HCT116 (cell line): Measurements from ENCODE around the gene GPRC5D. TPM values are rescaled to one million over a fixed set of nuclear protein-coding genes. Genes with fewer than 3 reads are reported as not detected.

Experiments
- ATAC-seq: fragments of 200-7000 bp; cut with Tn5 transposase; 2 replicates; pipeline ENCODE4 v1.9.1; 2020; ENCODE audit warnings: mild to moderate bottlenecking, moderate library complexity
- BruUV-seq: library from RNA; stranded (reverse); fragments of 400-500 nt; replicated peaks from 2 replicates; lab custom pipeline; 2021; lab: Mats Ljungman, UMichigan
- CTCF ChIA-PET: fragments of 300-600 bp; sonication (Branson Sonifier 250); formaldehyde crosslinking; loops from one replicate; lab custom pipeline; 2021; ENCODE audit warnings: antibody characterized with exemption; lab: Charles Lee
- POLR2A ChIA-PET: fragments of 300-600, 350-600 bp; sonication (Branson Sonifier 250); formaldehyde crosslinking; loops from one replicate; lab custom pipeline; 2021; ENCODE audit warnings: antibody characterized with exemption; lab: Charles Lee
- RAD21 ChIA-PET, 2 experiments: fragments of 300-600 bp; sonication (Branson Sonifier 250); formaldehyde crosslinking; loops; one replicate each; lab custom pipeline; 2023; ENCODE audit warnings: low total read pairs in 2 of 2; ENCODE audit not compliant: uncharacterized antibody in 2 of 2, unreplicated experiment in 2 of 2, low non-redundant PET in 1 of 2; lab: Charles Lee
- DNase-seq: peaks from one replicate; pipeline ENCODE4 v3.0.0-alpha.2; 2010; ENCODE audit warnings: low read depth, low spot score
- H2AFZ ChIP-seq: fragments of 200-600 bp; shearing (Covaris generic), sonication (generic); 2 replicates; pipeline ENCODE4 v1.6.1; 2017; ENCODE audit warnings: low read depth, mixed run types, mixed read lengths, antibody characterized with exemption, low read length; ENCODE audit not compliant: poor library complexity, severe bottlenecking
- H3K27ac ChIP-seq: 2 replicates; pipeline ENCODE4 v1.5.1; 2012; ENCODE audit warnings: low read depth, low read length
- H3K27me3 ChIP-seq: fragments of 200-600 bp; sonication (generic); 2 replicates; pipeline ENCODE4 v1.6.1; 2016; ENCODE audit warnings: mixed run types, low read length, mixed read lengths; ENCODE audit not compliant: insufficient read depth
- H3K36me3 ChIP-seq, 2 experiments: fragments of 200-500 bp in 1 of 2; fragments of 200-600 bp in 1 of 2; sonication (Bioruptor generic) in 1 of 2; sonication (generic) in 1 of 2; 2 replicates each; pipeline versions ENCODE4 v1.5.1 to v1.6.1; 2014 to 2016; ENCODE audit warnings: low read length in 2 of 2, inconsistent platforms in 1 of 2, mixed read lengths in 1 of 2, mixed run types in 1 of 2; ENCODE audit not compliant: insufficient read depth in 2 of 2, control insufficient read depth in 1 of 2
- H3K4me1 ChIP-seq, 2 experiments: fragments of 200-600 bp in 1 of 2; sonication (generic) in 1 of 2; 2 replicates each; pipeline versions ENCODE4 v1.5.1 to v1.6.1; 2012 to 2017; ENCODE audit warnings: low read length in 2 of 2, inconsistent platforms in 1 of 2, mild to moderate bottlenecking in 1 of 2, mixed read lengths in 1 of 2, mixed run types in 1 of 2, moderate library complexity in 1 of 2; ENCODE audit not compliant: insufficient read depth in 2 of 2, control insufficient read depth in 1 of 2
- H3K4me2 ChIP-seq: fragments of 200-600 bp; sonication (generic); 2 replicates; pipeline ENCODE4 v1.6.1; 2017; ENCODE audit warnings: mixed run types, low read length, mixed read lengths
- H3K4me3 ChIP-seq, 2 experiments: fragments of 200-600 bp in 1 of 2; sonication (generic) in 1 of 2; replicated peaks in 1 of 2; 2 replicates each; pipeline ENCODE4 v1.5.1; 2011 to 2016; ENCODE audit warnings: low read length in 2 of 2, control low read depth in 1 of 2, low read depth in 1 of 2, mild to moderate bottlenecking in 1 of 2, mixed read lengths in 1 of 2, mixed run types in 1 of 2
- H3K79me2 ChIP-seq: fragments of 200-600 bp; sonication (generic); 2 replicates; pipeline ENCODE4 v1.6.1; 2017; ENCODE audit warnings: mild to moderate bottlenecking, mixed run types, low read length, moderate library complexity, mixed read lengths; ENCODE audit not compliant: insufficient read depth
- H3K9ac ChIP-seq: fragments of 200-600 bp; sonication (generic); 2 replicates; pipeline ENCODE4 v1.6.1; 2016; ENCODE audit warnings: low read length, mixed read lengths
- H3K9me2 ChIP-seq: fragments of 200-600 bp; sonication (generic), shearing (Covaris generic); 2 replicates; pipeline ENCODE4 v1.6.1; 2017; ENCODE audit warnings: mixed run types, mild to moderate bottlenecking, moderate library complexity; ENCODE audit not compliant: insufficient read depth
- H3K9me3 ChIP-seq, 2 experiments: fragments of 200-500 bp in 1 of 2; fragments of 200-600 bp in 1 of 2; sonication (Bioruptor generic) in 1 of 2; sonication (generic) in 1 of 2; 2 replicates each; pipeline ENCODE4 v1.6.1; 2014 to 2017; ENCODE audit warnings: low read length in 2 of 2, mixed read lengths in 2 of 2, inconsistent platforms in 1 of 2, low read depth in 1 of 2, mild to moderate bottlenecking in 1 of 2, mixed run types in 1 of 2, moderate library complexity in 1 of 2; ENCODE audit not compliant: control insufficient read depth in 1 of 2, insufficient read depth in 1 of 2
- H4K20me1 ChIP-seq: fragments of 200-600 bp; sonication (generic), shearing (Covaris generic); 2 replicates; pipeline ENCODE4 v1.6.1; 2017; ENCODE audit warnings: mixed run types, mild to moderate bottlenecking, moderate library complexity; ENCODE audit not compliant: insufficient read depth
- CTCF ChIP-seq, 3 experiments: fragments of 200-600 bp in 1 of 3; sonication (generic) in 1 of 3; IDR thresholded peaks in 2 of 3; conservative IDR thresholded peaks in 1 of 3; 2 replicates each; pipeline ENCODE4 v1.5.1; 2012 to 2017; ENCODE audit warnings: low read depth in 2 of 3, low read length in 2 of 3, antibody characterized with exemption in 1 of 3, borderline replicate concordance in 1 of 3, control low read depth in 1 of 3, mild to moderate bottlenecking in 1 of 3, mixed read lengths in 1 of 3, mixed run types in 1 of 3, moderate library complexity in 1 of 3; ENCODE audit not compliant: insufficient read depth in 1 of 3
- POLR2A ChIP-seq: IDR thresholded peaks from 2 replicates; pipeline ENCODE4 v1.7.0; 2011; ENCODE audit warnings: borderline replicate concordance; ENCODE audit not compliant: insufficient read depth, insufficient read length; ENCODE audit errors: extremely low read depth
- TCF7L2 ChIP-seq: IDR thresholded peaks from 2 replicates; pipeline ENCODE4 v1.7.0; 2011; ENCODE audit warnings: borderline replicate concordance, inconsistent platforms; ENCODE audit not compliant: insufficient read depth, insufficient read length; ENCODE audit errors: extremely low read depth
- ZBTB33 ChIP-seq: IDR thresholded peaks from 2 replicates; pipeline ENCODE4 v1.6.1; 2011; ENCODE audit warnings: mild to moderate bottlenecking, low read length, moderate library complexity; ENCODE audit not compliant: insufficient replicate concordance; ENCODE audit errors: extremely low read depth
- intact Hi-C: fragments of 100-400 bp; cut with micrococcal nuclease; formaldehyde crosslinking; loops from 2 replicates; pipeline ENCODE4 v1.10.0; 2022
- total RNA-seq: library from RNA; stranded (reverse); gene quantifications from one replicate; pipeline ENCODE4 v1.2.1, GENCODE V29; 2021; ENCODE audit not compliant: unreplicated experiment

The GPRC5D gene
- total RNA-seq, 1 experiment from 2014 or later = not detected

- Histone ChIP-seq H3K79me2 (peaks cover 99% of the 10 kb centered on the region), H3K27ac (no peak overlapping the region), H3K4me2 (no peak overlapping the region), H3K36me3 (peaks cover 38 to 78% of the 10 kb centered on the region in 2 experiments), H3K27me3 (no peaks in the 10 kb centered on the region), H3K4me3 (no peak overlapping the region), H3K9me3 (no peaks in the 10 kb centered on the region), H3K9ac (no peak overlapping the region), H3K4me1 (peaks cover 39 to 75% of the 10 kb centered on the region in 2 experiments), H2AFZ (no peak overlapping the region), H4K20me1 (peaks cover 46% of the 10 kb centered on the region), H3K9me2 (no peaks in the 10 kb centered on the region)
- TF ChIP-seq POLR2A = no peak
- no peak for TF ChIP-seq CTCF (IDR thresholded peaks at IDR 0.05 in 2 of 3, conservative IDR thresholded peaks at IDR 0.05 in 1 of 3; ENCODE audit: borderline replicate concordance in 1 of 3, insufficient read depth in 1 of 3, low read depth in 2 of 3, low read length in 2 of 3)
- TF ChIP-seq TCF7L2 = no peak
- no peak for TF ChIP-seq ZBTB33
- POLR2A ChIA-PET = interaction anchor here (2.5 kb wide), 1 partner anchor 17 kb away, joined by 7 read pairs; the partner anchor contains the start of gene GPRC5A
- RAD21 ChIA-PET = interaction anchor here in 1 of 2 experiments (1.2 kb wide), 1 partner anchor 71 kb away, joined by 3 read pairs; no protein-coding TSS in a partner anchor
- DNase-seq (no peak), ATAC-seq (no peak)
- CTCF ChIA-PET = no interaction called here
- intact Hi-C loops = no loop called here
- BruUV-seq = no TSS peak
Observed at GRCh38 chr12:12907552-12907951, 44.4 kb downstream of the GPRC5D start.
